Measurements from ENCODE around the gene PXDN. TPM values are rescaled to one million over a fixed set of nuclear protein-coding genes. Genes with fewer than 3 reads are reported as not detected.

The PXDN gene
- total and polyA plus RNA-seq, 9 of the 15 experiments (the other 6 are each of a cell fraction or from before 2014, with no cell fraction given), result 0.49 TPM; not detected in 8

GRCh38 chr2:1585635-1586034, 158.7 kb downstream of the PXDN start (continued):
- no peak for TF ChIP-seq RBM15 (IDR thresholded peaks at IDR 0.05; ENCODE audit: insufficient read depth, low read length)
- TF ChIP-seq, protein P1, sequence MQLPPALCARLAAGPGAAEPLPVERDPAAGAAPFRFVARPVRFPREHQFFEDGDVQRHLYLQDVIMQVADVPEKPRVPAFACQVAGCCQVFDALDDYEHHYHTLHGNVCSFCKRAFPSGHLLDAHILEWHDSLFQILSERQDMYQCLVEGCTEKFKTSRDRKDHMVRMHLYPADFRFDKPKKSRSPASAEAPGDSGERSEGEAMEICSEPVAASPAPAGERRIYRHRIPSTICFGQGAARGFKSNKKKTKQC (CRISPR knock-in tag; IDR thresholded peaks at IDR 0.05), result no peak
- TF ChIP-seq TAF15 (IDR thresholded peaks at IDR 0.05; ENCODE audit: low read depth, low read length), result no peak
- no peak for TF ChIP-seq PHF20 (IDR thresholded peaks at IDR 0.05; ENCODE audit: partially characterized antibody)
- TF ChIP-seq MNT (conservative IDR thresholded peaks at IDR 0.05), result no peak
- TF ChIP-seq ZKSCAN3 (CRISPR knock-in tag; IDR thresholded peaks at IDR 0.05), result no peak
- no peak for TF ChIP-seq PHF8 (IDR thresholded peaks at IDR 0.05; ENCODE audit: borderline replicate concordance, low read length)
- no peak for TF ChIP-seq FOXK2 (conservative IDR thresholded peaks at IDR 0.05 in 1 of 2, IDR thresholded peaks at IDR 0.05 in 1 of 2; ENCODE audit: low read depth in 2 of 2)
- no peak for TF ChIP-seq ZBTB5 (IDR thresholded peaks at IDR 0.05)
- TF ChIP-seq ZNF146 (CRISPR knock-in tag; IDR thresholded peaks at IDR 0.05; ENCODE audit: unreplicated experiment), result no peak
- TF ChIP-seq, protein P2, sequence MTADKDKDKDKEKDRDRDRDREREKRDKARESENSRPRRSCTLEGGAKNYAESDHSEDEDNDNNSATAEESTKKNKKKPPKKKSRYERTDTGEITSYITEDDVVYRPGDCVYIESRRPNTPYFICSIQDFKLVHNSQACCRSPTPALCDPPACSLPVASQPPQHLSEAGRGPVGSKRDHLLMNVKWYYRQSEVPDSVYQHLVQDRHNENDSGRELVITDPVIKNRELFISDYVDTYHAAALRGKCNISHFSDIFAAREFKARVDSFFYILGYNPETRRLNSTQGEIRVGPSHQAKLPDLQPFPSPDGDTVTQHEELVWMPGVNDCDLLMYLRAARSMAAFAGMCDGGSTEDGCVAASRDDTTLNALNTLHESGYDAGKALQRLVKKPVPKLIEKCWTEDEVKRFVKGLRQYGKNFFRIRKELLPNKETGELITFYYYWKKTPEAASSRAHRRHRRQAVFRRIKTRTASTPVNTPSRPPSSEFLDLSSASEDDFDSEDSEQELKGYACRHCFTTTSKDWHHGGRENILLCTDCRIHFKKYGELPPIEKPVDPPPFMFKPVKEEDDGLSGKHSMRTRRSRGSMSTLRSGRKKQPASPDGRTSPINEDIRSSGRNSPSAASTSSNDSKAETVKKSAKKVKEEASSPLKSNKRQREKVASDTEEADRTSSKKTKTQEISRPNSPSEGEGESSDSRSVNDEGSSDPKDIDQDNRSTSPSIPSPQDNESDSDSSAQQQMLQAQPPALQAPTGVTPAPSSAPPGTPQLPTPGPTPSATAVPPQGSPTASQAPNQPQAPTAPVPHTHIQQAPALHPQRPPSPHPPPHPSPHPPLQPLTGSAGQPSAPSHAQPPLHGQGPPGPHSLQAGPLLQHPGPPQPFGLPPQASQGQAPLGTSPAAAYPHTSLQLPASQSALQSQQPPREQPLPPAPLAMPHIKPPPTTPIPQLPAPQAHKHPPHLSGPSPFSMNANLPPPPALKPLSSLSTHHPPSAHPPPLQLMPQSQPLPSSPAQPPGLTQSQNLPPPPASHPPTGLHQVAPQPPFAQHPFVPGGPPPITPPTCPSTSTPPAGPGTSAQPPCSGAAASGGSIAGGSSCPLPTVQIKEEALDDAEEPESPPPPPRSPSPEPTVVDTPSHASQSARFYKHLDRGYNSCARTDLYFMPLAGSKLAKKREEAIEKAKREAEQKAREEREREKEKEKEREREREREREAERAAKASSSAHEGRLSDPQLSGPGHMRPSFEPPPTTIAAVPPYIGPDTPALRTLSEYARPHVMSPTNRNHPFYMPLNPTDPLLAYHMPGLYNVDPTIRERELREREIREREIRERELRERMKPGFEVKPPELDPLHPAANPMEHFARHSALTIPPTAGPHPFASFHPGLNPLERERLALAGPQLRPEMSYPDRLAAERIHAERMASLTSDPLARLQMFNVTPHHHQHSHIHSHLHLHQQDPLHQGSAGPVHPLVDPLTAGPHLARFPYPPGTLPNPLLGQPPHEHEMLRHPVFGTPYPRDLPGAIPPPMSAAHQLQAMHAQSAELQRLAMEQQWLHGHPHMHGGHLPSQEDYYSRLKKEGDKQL (CRISPR knock-in tag; IDR thresholded peaks at IDR 0.05; ENCODE audit: borderline replicate concordance), result no peak
- no peak for TF ChIP-seq HMGN3 (IDR thresholded peaks at IDR 0.05; ENCODE audit: borderline replicate concordance, extremely low read depth, insufficient read length, low read depth, low read length)

Measured in K562 (cell line).